PC-9 (cell line): ENCODE data around the gene MICAL3.

Experiments
- EZH2 ChIP-seq: fragments of 200-600 bp; sonication (generic); IDR thresholded peaks from 2 replicates; pipeline ENCODE4 v1.8.0; 2017; ENCODE audit warnings: antibody characterized with exemption, low read depth
- TF ChIP-seq, protein P1 (sequence below): fragments of 200-600 bp; sonication (generic); conservative IDR thresholded peaks from 2 replicates; pipeline ENCODE4 v1.6.1; 2017; ENCODE audit warnings: mixed run types, antibody characterized with exemption, mild to moderate bottlenecking, moderate library complexity

DNA sequence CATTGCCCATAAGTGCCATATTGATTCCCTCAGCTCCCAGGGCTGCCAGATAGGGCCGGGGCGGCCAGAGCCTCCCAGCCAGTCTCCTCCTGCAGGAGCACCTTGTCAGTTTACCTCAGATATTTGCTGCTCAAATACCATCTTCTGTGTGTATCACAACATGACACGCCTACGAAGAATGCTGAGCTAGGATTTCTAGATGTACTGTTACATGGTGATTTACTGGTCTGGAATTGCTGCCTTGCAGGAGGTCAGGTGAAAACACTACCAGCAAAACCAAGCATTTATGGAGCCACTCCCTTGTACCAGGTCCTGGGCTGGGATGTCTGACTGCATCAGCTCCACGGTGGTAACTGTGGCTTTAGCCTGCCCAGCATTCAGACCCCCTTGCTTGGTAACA lies 11.8 kb downstream of the MICAL3 start:
- TF ChIP-seq, protein P1, sequence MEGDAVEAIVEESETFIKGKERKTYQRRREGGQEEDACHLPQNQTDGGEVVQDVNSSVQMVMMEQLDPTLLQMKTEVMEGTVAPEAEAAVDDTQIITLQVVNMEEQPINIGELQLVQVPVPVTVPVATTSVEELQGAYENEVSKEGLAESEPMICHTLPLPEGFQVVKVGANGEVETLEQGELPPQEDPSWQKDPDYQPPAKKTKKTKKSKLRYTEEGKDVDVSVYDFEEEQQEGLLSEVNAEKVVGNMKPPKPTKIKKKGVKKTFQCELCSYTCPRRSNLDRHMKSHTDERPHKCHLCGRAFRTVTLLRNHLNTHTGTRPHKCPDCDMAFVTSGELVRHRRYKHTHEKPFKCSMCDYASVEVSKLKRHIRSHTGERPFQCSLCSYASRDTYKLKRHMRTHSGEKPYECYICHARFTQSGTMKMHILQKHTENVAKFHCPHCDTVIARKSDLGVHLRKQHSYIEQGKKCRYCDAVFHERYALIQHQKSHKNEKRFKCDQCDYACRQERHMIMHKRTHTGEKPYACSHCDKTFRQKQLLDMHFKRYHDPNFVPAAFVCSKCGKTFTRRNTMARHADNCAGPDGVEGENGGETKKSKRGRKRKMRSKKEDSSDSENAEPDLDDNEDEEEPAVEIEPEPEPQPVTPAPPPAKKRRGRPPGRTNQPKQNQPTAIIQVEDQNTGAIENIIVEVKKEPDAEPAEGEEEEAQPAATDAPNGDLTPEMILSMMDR, result no peak
- no peak for TF ChIP-seq EZH2
